ENCODE measurements around the gene THAP8. TPM values are rescaled to one million over a fixed set of nuclear protein-coding genes. Genes with fewer than 3 reads are reported as not detected.

THAP8 gene
- total and polyA plus RNA-seq, 2 of the 13 experiments (the other 11 are each of a cell fraction or from before 2014, with no cell fraction given) = 1.7 to 3.7 TPM

DNA sequence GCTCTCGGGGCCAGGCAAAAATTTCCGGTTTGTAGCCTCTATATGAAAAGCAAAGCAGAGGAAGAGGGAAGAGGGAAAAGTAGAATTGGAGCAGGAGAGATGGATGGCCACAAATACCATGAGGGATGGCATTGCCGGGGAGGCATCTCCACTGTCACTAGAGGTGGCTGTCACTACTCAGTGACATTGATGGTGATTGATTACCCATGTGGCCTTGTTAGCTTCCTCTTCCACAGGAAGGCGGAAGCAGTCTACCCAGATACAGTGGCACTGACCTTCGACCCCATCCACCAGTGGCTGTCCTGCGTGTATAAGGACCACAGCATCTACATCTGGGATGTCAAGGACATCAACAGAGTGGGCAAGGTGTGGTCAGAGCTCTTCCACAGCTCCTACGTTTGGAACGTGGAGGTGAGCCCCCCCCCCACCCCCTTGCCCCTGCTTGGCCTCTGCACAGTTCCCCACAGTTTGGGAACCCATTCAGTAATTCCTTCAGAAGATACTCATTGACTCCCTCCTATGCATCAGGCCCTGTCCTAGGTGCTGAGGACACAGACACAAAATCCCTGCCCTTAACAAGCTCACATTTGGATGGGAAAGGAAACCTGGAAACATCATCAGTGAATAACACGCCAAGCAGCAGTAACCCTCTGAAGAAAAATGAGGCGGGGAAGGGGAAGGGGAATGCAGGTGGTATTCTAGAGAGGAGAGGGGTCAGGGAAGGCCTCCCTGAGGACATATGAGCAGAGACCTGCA is 19.2 kb upstream of the THAP8 start:
- in situ Hi-C loops (cut with HindIII; ENCODE audit: extremely low pct_ligation_motif_present, low pct_unique_long_range_greater_than_20kb) = no loop called here
- CTCF ChIA-PET (ENCODE audit: low intra/inter-chr PET ratio, low total read pairs) = no interaction called here
- no peak for TF ChIP-seq AHDC1 (CRISPR knock-in tag; IDR thresholded peaks at IDR 0.05; ENCODE audit: borderline replicate concordance)
- TF ChIP-seq REPIN1 (CRISPR knock-in tag; IDR thresholded peaks at IDR 0.05; ENCODE audit: borderline replicate concordance, low read depth) = no peak
- no peak for TF ChIP-seq ZNF224 (CRISPR knock-in tag; IDR thresholded peaks at IDR 0.05)
- no peak for TF ChIP-seq MIER2 (CRISPR knock-in tag; IDR thresholded peaks at IDR 0.05)
- peak; percentile 92; the same call in 1 of the 2 replicates for TF ChIP-seq MEIS1 (CRISPR knock-in tag; IDR thresholded peaks at IDR 0.05; ENCODE audit: borderline replicate concordance)
- no peak for TF ChIP-seq CC2D1A (CRISPR knock-in tag; IDR thresholded peaks at IDR 0.05)
- TF ChIP-seq, protein P1, sequence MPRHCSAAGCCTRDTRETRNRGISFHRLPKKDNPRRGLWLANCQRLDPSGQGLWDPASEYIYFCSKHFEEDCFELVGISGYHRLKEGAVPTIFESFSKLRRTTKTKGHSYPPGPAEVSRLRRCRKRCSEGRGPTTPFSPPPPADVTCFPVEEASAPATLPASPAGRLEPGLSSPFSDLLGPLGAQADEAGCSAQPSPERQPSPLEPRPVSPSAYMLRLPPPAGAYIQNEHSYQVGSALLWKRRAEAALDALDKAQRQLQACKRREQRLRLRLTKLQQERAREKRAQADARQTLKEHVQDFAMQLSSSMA (CRISPR knock-in tag; IDR thresholded peaks at IDR 0.05) = no peak
- TF ChIP-seq ZBTB34 (CRISPR knock-in tag; IDR thresholded peaks at IDR 0.05) = no peak
- TF ChIP-seq ZNF34 (CRISPR knock-in tag; IDR thresholded peaks at IDR 0.05; ENCODE audit: borderline replicate concordance) = no peak
- TF ChIP-seq, protein P2, sequence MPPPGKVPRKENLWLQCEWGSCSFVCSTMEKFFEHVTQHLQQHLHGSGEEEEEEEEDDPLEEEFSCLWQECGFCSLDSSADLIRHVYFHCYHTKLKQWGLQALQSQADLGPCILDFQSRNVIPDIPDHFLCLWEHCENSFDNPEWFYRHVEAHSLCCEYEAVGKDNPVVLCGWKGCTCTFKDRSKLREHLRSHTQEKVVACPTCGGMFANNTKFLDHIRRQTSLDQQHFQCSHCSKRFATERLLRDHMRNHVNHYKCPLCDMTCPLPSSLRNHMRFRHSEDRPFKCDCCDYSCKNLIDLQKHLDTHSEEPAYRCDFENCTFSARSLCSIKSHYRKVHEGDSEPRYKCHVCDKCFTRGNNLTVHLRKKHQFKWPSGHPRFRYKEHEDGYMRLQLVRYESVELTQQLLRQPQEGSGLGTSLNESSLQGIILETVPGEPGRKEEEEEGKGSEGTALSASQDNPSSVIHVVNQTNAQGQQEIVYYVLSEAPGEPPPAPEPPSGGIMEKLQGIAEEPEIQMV (CRISPR knock-in tag; IDR thresholded peaks at IDR 0.05; ENCODE audit: low read depth) = no peak
- TF ChIP-seq DNMT1 (CRISPR knock-in tag; IDR thresholded peaks at IDR 0.05) = no peak
- peak; percentile 98 for TF ChIP-seq MEIS2 (CRISPR knock-in tag; IDR thresholded peaks at IDR 0.05)
- peak; percentile 53; the same call in 1 of the 2 replicates for TF ChIP-seq PBX2 (CRISPR knock-in tag; IDR thresholded peaks at IDR 0.05)

More for the DNA sequence above, 19.2 kb upstream of the THAP8 start:
- Histone ChIP-seq H3K79me2 (ENCODE audit: insufficient read depth, low read length) (peaks cover 2% of the 10 kb centered on the region), H3K27ac (ENCODE audit: extremely low read length, insufficient read depth, low read length) (no peak overlapping the region), H4K20me1 (ENCODE audit: insufficient read depth, low read length) (no peaks in the 10 kb centered on the region), H3K4me2 (ENCODE audit: low read depth, low read length) (no peak overlapping the region), H3K4me3 (replicated peaks in 1 of 3; ENCODE audit: insufficient read depth in 1 of 3, low read depth in 2 of 3, low read length in 3 of 3) (no peak overlapping the region), H3K36me3 (replicated peaks in 1 of 2; ENCODE audit: control insufficient read depth in 1 of 2, insufficient read depth in 2 of 2, low read length in 2 of 2) (peaks cover 7 to 38% of the 10 kb centered on the region in 2 experiments), H3K4me1 (ENCODE audit: insufficient read depth, low read length) (no peaks in the 10 kb centered on the region), H3K9ac (ENCODE audit: insufficient read depth, low read depth, low read length) (no peak overlapping the region), H3K9me3 (ENCODE audit: low read length) (no peaks in the 10 kb centered on the region), H2AFZ (ENCODE audit: low read length) (no peak overlapping the region), H3K27me3 (ENCODE audit: control insufficient read depth in 1 of 2, insufficient read depth in 2 of 2, low read length in 2 of 2) (no peaks in the 10 kb centered on the region)
- 89% methylated on average over 7 of the region's 10 CpGs for WGBS (ENCODE audit: low lambda C conversion rate)
- no peak for DNase-seq (ENCODE audit: low spot score)
- POLR2A ChIA-PET = no interaction called here
- no peak for FAIRE-seq
- intact Hi-C loops (cut with micrococcal nuclease; ENCODE audit: unreplicated experiment) = no loop called here
- no TSS peak for BruUV-seq (replicated peaks)
- ATAC-seq = no peak
